Brain microvascular endothelial cell (primary cell): ENCODE results near the gene ATF7IP2.

Experiments
- DNase-seq: peaks from one replicate; pipeline ENCODE4 v3.0.0-alpha.2; 2020
- H3K27ac ChIP-seq: fragments of 250-450 bp; sonication (Bioruptor Pico); 2 replicates; pipeline ENCODE4 v1.5.1; 2020; ENCODE audit warnings: mild to moderate bottlenecking, moderate library complexity
- H3K27me3 ChIP-seq: fragments of 250-450 bp; sonication (Bioruptor Pico); replicated peaks from 2 replicates; pipeline ENCODE4 v1.5.1; 2020; ENCODE audit warnings: mild to moderate bottlenecking
- H3K36me3 ChIP-seq: fragments of 250-450 bp; sonication (Bioruptor Pico); replicated peaks from 2 replicates; pipeline ENCODE4 v1.5.1; 2020; ENCODE audit warnings: mild to moderate bottlenecking
- H3K4me3 ChIP-seq: 2 replicates; pipeline ENCODE4 v1.5.1; 2011; ENCODE audit warnings: low read depth, mild to moderate bottlenecking, control low read depth, low read length, moderate library complexity
- CTCF ChIP-seq: IDR thresholded peaks from 2 replicates; pipeline ENCODE4 v1.5.1; 2011; ENCODE audit warnings: low read depth, mild to moderate bottlenecking, moderate library complexity, low read length, control low read depth, inconsistent platforms; ENCODE audit errors: missing control alignments
- in situ Hi-C: cut with HindIII; loops from 2 replicates; pipeline ENCODE4 v1.10.0; 2017; ENCODE audit warnings: low sequenced_read_pairs, low pct_ligation_motif_present

ATF7IP2 gene

GRCh38 chr16:10485698-10486382, 100.0 kb downstream of the ATF7IP2 start:
- DNase-seq, result no peak
- Histone ChIP-seq H3K27ac (no peak overlapping the region), H3K36me3 (no peaks in the 10 kb centered on the region), H3K27me3 (no peaks in the 10 kb centered on the region), H3K4me3 (no peak overlapping the region)
- in situ Hi-C loops, result no loop called here
- TF ChIP-seq CTCF, result no peak

- in situ Hi-C loops, result no loop called here
- H3K36me3 ChIP-seq, result no peaks in the 10 kb centered on the region
- no peaks in the 10 kb centered on the region for H3K27me3 ChIP-seq
- no peak for DNase-seq
- no peak overlapping the region for H3K27ac ChIP-seq
- no peak overlapping the region for H3K4me3 ChIP-seq
- no peak for TF ChIP-seq CTCF
Measured at GRCh38 chr16:10490141-10490540, 104.3 kb downstream of the ATF7IP2 start.

- Histone ChIP-seq H3K36me3 (no peaks in the 10 kb centered on the region), H3K27me3 (no peaks in the 10 kb centered on the region), H3K27ac (no peak overlapping the region), H3K4me3 (no peak overlapping the region)
- no peak for DNase-seq
- in situ Hi-C loops, result no loop called here
- no peak for TF ChIP-seq CTCF
Measured at GRCh38 chr16:10493276-10493675, 107.4 kb downstream of the ATF7IP2 start.

- H3K36me3 ChIP-seq, result no peaks in the 10 kb centered on the region
- TF ChIP-seq CTCF, result no peak
- DNase-seq, result no peak
- in situ Hi-C loops, result no loop called here
- H3K27me3 ChIP-seq, result no peaks in the 10 kb centered on the region
- no peak overlapping the region for H3K27ac ChIP-seq
- no peak overlapping the region for H3K4me3 ChIP-seq
Measured at GRCh38 chr16:10494343-10495030, 108.6 kb downstream of the ATF7IP2 start.

- H3K4me3 ChIP-seq, result no peak overlapping the region
- H3K36me3 ChIP-seq, result no peaks in the 10 kb centered on the region
- DNase-seq, result no peak
- TF ChIP-seq CTCF, result no peak
- in situ Hi-C loops, result no loop called here
- H3K27me3 ChIP-seq, result no peaks in the 10 kb centered on the region
- no peak overlapping the region for H3K27ac ChIP-seq
Measured at GRCh38 chr16:10495031-10495345, 109.1 kb downstream of the ATF7IP2 start.
